Hematopoietic multipotent progenitor cell (in vitro differentiated cells): ENCODE measurements around the gene BCAS3. TPM values are rescaled to one million over a fixed set of nuclear protein-coding genes. Genes with fewer than 3 reads are reported as not detected.

Experiments used
- DNase-seq, 3 donors: peaks; one replicate each; pipeline ENCODE4 v3.0.0-alpha.2; 2011 to 2015; ENCODE audit warnings: low read depth in 2 of 3, low spot score in 2 of 3
- total RNA-seq: library from RNA; depleted of rRNA; stranded (reverse); fragments of >200 nt; gene quantifications from one replicate; pipeline ENCODE4 v1.2.3, GENCODE V29; 2012

BCAS3 gene
- total RNA-seq, 1 donor: 50.6 TPM

GRCh38 chr17:60671482-60671881 is 6.2 kb upstream of the BCAS3 start:
- no peak for DNase-seq

- DNase-seq: peak in 1 of 3 donors; percentile 4
Measured at GRCh38 chr17:60674637-60675036, 3.0 kb upstream of the BCAS3 start.

- DNase-seq: no peak
Measured at GRCh38 chr17:60675997-60676396, 1.7 kb upstream of the BCAS3 start.

- no peak for DNase-seq
Measured at GRCh38 chr17:60676758-60677307, 818 bp upstream of the BCAS3 start.

GRCh38 chr17:60678118-60678444 is 430 bp downstream of the BCAS3 start:
- DNase-seq: no peak

GRCh38 chr17:60679287-60679686 is 1.6 kb downstream of the BCAS3 start:
- DNase-seq: peak in 1 of 3 donors; percentile 1

- no peak for DNase-seq
Measured at GRCh38 chr17:60680754-60681153, 3.1 kb downstream of the BCAS3 start.

- no peak for DNase-seq
Measured at GRCh38 chr17:60685437-60685836, 7.8 kb downstream of the BCAS3 start.

- no peak for DNase-seq
Measured at GRCh38 chr17:60695960-60696359, 18.3 kb downstream of the BCAS3 start.

GRCh38 chr17:60699090-60699489 is 21.4 kb downstream of the BCAS3 start:
- no peak for DNase-seq

- no peak for DNase-seq
Measured at GRCh38 chr17:60704170-60704569, 26.5 kb downstream of the BCAS3 start.

GRCh38 chr17:60712675-60713074 is 35.0 kb downstream of the BCAS3 start:
- no peak for DNase-seq

- no peak for DNase-seq
Measured at GRCh38 chr17:60713608-60714007, 36.0 kb downstream of the BCAS3 start.

GRCh38 chr17:60716766-60717165 is 39.1 kb downstream of the BCAS3 start:
- no peak for DNase-seq

- DNase-seq: no peak
Measured at GRCh38 chr17:60717814-60718213, 40.2 kb downstream of the BCAS3 start.

- peak; percentile 28 to 73 (median 50) for DNase-seq
Measured at GRCh38 chr17:60720763-60721531, 43.3 kb downstream of the BCAS3 start.

GRCh38 chr17:60724647-60725046 is 47.0 kb downstream of the BCAS3 start:
- no peak for DNase-seq

GRCh38 chr17:60729854-60730253 is 52.2 kb downstream of the BCAS3 start:
- DNase-seq: no peak

- no peak for DNase-seq
Measured at GRCh38 chr17:60730273-60730672, 52.6 kb downstream of the BCAS3 start.

GRCh38 chr17:60738287-60738686 is 60.6 kb downstream of the BCAS3 start:
- no peak for DNase-seq

GRCh38 chr17:60740584-60740983 is 62.9 kb downstream of the BCAS3 start:
- no peak for DNase-seq

- no peak for DNase-seq
Measured at GRCh38 chr17:60741031-60741430, 63.4 kb downstream of the BCAS3 start.

- DNase-seq: no peak
Measured at GRCh38 chr17:60743282-60743681, 65.6 kb downstream of the BCAS3 start.
